Hepatocyte (in vitro differentiated cells): ENCODE measurements around the gene IER3IP1.
"Not testable (repeated sequence)": the region's sequence is repeated elsewhere in the genome, so short reads cannot be mapped to it uniquely, and the experiment has no call there.

Source experiments
- EZH2 ChIP-seq: fragments of 200-600 bp; sonication (generic); IDR thresholded peaks from 2 replicates; pipeline ENCODE4 v1.6.1; 2016; ENCODE audit warnings: antibody characterized with exemption, mild to moderate bottlenecking, borderline replicate concordance
- EZH2phosphoT487 ChIP-seq: fragments of 200-600 bp; sonication (generic); IDR thresholded peaks from one replicate; pipeline ENCODE4 v1.6.1; 2018; ENCODE audit warnings: antibody characterized with exemption, mild to moderate bottlenecking, low read depth, moderate library complexity; ENCODE audit not compliant: unreplicated experiment, severe bottlenecking

DNA sequence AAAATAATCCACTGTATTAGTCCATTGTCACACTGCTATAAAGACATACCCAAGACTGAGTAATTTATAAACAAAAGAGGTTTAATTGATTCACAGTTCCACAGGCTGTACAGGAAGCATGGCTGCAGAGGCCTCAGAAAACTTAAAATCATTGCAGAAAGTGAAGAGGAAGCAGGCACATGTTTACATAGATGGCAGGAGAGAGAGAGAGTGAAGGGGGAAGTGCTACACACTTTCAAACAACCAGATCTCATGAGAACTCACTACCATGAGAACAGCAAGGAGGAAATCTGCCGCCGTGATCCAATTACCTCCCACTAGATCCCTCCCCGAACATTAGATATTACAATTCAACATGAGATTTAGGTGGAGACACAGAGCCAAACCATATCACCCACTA, 19.8 kb upstream of the IER3IP1 start:
- TF ChIP-seq EZH2phosphoT487, EZH2: not testable (repeated sequence)
